22Rv1 (cell line): ENCODE data around the gene KRT28.

ENCODE experiments used
- H3K27ac ChIP-seq: fragments of 450-650 bp; 2 replicates; pipeline ENCODE4 v1.5.1; 2017
- ZFX ChIP-seq: fragments of 450-650 bp; IDR thresholded peaks from 2 replicates; pipeline ENCODE4 v1.6.1; 2017; ENCODE audit warnings: antibody characterized with exemption, borderline replicate concordance
- TF ChIP-seq, protein P1 (sequence below): fragments of 450-650 bp; IDR thresholded peaks from 2 replicates; pipeline ENCODE4 v1.5.1; 2017; ENCODE audit warnings: mild to moderate bottlenecking

KRT28 gene

DNA sequence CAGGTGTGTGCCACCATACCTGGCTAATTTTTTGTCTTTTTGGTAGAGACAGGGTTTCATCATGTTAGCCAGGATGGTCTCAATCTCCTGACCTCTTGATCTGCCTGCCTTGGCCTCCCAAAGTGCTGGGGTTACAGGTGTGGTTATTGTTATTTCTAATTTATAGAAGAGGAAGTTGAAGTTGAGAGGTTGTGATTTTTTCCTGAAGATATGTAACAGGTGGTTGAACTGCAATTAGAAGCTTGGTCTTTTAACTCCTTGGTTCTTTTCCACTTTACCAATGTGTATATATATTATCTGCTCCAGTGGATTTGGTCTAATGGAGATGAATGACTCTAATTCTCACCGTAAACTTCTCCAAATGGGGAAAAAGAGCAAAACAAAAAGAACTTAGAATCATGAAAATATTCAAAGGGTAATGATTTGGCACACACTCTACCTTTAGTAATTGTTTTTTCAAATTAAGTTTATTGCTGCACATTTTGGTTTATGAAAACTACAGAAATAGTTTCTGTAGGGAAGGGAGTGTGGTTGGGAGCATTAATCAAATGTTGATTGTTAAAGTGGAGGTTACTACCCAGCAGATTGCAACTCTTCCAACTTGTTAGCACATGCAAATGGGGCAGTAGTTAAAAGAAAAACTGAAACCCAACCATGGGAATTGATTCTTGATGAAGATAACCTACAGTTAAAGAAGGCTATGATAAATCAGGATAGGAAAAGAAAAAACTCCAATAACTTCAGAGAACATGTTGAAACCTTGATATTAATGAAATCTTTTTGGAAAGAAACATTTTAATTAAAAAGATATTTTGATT is 24.5 kb upstream of the KRT28 start:
- H3K27ac ChIP-seq, result no peak overlapping the region
- TF ChIP-seq ZFX, result no peak
- TF ChIP-seq, protein P1, sequence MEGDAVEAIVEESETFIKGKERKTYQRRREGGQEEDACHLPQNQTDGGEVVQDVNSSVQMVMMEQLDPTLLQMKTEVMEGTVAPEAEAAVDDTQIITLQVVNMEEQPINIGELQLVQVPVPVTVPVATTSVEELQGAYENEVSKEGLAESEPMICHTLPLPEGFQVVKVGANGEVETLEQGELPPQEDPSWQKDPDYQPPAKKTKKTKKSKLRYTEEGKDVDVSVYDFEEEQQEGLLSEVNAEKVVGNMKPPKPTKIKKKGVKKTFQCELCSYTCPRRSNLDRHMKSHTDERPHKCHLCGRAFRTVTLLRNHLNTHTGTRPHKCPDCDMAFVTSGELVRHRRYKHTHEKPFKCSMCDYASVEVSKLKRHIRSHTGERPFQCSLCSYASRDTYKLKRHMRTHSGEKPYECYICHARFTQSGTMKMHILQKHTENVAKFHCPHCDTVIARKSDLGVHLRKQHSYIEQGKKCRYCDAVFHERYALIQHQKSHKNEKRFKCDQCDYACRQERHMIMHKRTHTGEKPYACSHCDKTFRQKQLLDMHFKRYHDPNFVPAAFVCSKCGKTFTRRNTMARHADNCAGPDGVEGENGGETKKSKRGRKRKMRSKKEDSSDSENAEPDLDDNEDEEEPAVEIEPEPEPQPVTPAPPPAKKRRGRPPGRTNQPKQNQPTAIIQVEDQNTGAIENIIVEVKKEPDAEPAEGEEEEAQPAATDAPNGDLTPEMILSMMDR, result no peak

DNA sequence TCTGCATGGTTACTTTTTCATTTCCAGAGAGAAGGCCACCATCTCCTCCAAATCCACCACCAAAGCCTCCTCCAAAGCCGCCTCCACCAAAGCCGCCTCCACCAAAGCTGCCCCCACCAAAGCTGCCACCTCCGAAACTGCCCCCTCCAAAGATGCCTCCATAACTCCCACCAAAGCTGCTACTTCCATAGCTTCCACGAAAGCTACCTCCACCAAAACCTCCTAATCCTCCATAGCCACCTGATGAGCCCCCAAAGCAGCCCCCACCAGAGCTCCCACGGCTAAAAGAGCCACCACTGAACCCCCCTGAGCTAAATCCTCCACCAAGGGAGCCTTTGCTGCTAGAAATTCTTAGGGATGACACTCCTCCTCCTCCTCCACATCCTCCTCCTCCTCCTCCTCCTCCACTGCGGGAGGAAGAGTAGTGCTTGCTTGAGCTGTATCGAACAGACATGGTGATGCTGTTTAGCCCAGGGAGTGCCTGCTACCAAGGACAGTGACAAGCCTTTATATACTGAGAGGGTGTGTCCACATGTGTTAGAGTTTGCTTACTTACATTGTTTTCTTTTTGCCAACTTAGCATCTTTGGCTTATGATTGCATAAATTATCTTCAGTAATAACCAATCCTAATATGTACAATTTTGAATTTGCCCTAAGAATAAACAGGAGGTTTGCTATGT is 22.5 kb upstream of the KRT28 start, which contains the start of gene KRT10:
Gene KRT10, minus strand, starts transcription at position 483 of the 681 bp plus-strand sequence. Its CDS starts 29 bp downstream, at position 454.
- TF ChIP-seq, protein P1, result no peak
- TF ChIP-seq ZFX, result no peak
- H3K27ac ChIP-seq, result no peak within 1 kb of the TSS

DNA sequence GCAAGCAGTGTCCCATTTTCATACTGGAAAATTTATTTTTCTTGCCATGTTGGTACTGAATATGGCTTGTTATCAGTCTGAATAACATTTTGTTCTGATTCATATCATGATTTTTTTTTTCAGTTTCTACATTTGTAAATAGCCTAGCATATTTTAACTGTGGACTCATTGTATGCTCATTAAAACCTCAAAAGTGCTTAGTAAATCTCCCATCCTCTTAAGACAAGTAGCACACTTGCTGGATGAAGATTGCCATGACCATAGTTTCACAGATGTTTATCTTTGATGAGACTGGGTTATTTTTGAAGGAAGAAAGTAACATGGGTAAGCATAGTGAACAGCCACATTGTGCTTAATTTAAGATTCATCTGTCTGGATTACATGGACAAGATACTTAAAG is 21.8 kb upstream of the KRT28 start:
- TF ChIP-seq ZFX, result no peak
- TF ChIP-seq, protein P1, result no peak
- no peak overlapping the region for H3K27ac ChIP-seq

DNA sequence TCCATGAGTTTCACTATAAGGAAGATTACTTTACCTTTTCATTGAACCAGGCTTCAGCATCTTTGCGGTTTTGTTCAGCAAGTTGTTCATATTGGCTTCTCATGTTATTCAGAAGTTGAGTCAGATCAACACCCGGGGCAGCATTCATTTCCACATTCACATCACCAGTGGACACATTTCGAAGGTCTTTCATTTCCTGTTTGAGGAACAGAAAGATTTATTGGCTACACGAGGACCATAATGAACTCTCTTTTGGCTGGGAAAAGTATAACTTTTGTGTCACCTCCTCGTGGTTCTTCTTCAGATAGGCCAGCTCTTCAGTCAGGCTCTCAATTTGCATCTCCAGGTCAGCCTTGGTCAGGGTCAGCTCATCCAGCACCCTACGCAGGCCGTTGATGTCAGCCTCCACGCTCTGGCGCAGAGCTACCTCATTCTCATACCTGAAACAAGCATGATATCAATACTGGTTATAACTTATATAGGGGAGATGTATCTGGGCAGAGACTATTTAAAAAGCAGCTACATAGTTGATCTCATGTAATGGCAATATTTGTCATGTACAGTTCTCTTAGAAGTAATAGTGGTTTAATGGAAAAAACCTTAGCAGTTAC is 20.6 kb upstream of the KRT28 start:
- no peak overlapping the region for H3K27ac ChIP-seq
- no peak for TF ChIP-seq ZFX
- TF ChIP-seq, protein P1, result no peak

DNA sequence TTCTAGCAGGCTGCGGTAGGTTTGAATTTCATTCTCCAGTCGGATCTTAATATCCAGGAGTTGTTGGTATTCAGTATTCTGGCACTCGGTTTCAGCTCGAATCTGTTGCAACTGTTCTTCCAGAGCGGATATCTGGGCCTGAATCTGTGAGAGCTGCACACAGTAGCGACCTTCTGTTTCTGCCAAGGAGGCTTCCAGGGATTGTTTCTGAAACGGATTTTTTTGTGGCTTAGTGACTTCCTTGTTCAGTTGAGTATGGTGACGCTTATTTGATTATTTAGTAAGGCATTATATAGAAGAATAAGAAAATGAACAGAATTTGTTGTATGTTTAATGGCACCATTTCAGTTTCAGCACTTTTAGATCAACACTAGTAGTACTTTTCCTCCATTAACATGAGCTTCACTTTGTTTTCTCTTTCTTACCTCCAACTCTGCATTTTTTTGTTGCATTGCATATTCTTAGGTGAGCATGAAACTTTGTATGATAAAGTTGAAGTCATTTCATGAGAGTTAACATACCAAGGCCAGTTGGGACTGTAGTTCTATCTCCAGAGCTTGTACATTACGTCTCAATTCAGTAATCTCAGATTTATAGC is 19.9 kb upstream of the KRT28 start:
- TF ChIP-seq ZFX, result no peak
- TF ChIP-seq, protein P1, result no peak
- H3K27ac ChIP-seq, result peak overlapping the region; percentile 81

DNA sequence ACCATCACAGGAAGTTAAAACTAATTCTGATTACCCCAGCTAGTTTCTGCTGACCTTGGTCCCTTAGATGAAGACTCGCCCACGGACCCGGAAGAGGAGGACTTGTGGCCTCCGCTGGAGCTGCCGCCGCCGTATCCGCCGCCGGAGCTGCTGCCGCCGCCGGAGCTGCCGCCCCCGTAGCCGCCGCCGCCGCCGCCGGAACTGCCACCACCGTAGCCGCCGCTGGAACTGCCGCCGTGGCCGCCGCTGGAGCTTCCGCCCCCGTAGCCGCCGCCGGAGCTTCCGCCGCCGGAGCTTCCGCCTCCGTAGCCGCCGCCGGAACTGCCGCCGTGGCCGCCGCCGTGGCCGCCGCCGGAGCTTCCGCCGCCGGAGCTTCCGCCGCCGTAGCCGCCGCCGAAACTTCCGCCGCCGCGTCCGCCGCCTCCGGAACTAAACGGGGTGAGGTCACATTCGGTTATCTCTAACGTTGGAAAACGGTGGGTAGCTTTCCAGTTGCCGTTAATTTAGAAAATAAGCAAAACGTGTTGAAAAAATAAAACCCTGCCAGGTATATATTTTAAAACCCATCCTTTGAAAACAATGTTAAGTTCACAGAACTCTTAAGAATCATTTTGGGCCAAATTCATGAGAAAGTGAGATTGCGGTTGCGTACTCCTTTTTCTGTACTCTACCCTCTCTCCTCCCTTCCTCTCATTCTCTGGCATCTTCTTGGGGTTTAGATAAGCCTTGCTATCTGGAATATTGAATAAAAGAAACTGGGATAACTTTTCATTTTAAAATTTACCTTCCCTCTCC is 19.2 kb upstream of the KRT28 start:
- H3K27ac ChIP-seq, result peak overlapping the region; percentile 81
- no peak for TF ChIP-seq ZFX
- TF ChIP-seq, protein P1, result no peak
